Activated CD8-positive, alpha-beta memory T cell treated with anti-CD3 and anti-CD28 coated beads for 1 hour (primary cell): ENCODE data around the gene IGSF21.

Experiments used
- DNase-seq, 2 donors: peaks; one replicate each; pipeline ENCODE4 v3.0.0-alpha.2; 2020; ENCODE audit warnings: low read depth in 1 of 2; ENCODE audit errors: extremely low read depth in 1 of 2

IGSF21 gene

GRCh38 chr1:18119289-18119688, 11.7 kb downstream of the IGSF21 start:
- DNase-seq: no peak

- DNase-seq: no peak
These were observed 12.3 kb downstream of the IGSF21 start for GRCh38 chr1:18119771-18120377.

GRCh38 chr1:18120638-18121037, 13.0 kb downstream of the IGSF21 start:
- DNase-seq: no peak

- no peak for DNase-seq
These were observed 13.6 kb downstream of the IGSF21 start for GRCh38 chr1:18121072-18121820.

- DNase-seq: no peak
These were observed 15.9 kb downstream of the IGSF21 start for GRCh38 chr1:18123467-18123992.

- no peak for DNase-seq
These were observed 17.4 kb downstream of the IGSF21 start for GRCh38 chr1:18124977-18125376.

- DNase-seq: no peak
These were observed 19.0 kb downstream of the IGSF21 start for GRCh38 chr1:18126616-18127015.

GRCh38 chr1:18128298-18128697, 20.7 kb downstream of the IGSF21 start:
- DNase-seq: no peak

GRCh38 chr1:18130356-18130755, 22.8 kb downstream of the IGSF21 start:
- no peak for DNase-seq

GRCh38 chr1:18132022-18132710, 24.6 kb downstream of the IGSF21 start:
- DNase-seq: no peak

- no peak for DNase-seq
These were observed 25.3 kb downstream of the IGSF21 start for GRCh38 chr1:18132711-18133541.

- no peak for DNase-seq
These were observed 26.9 kb downstream of the IGSF21 start for GRCh38 chr1:18134324-18135046.

GRCh38 chr1:18137759-18138345, 30.3 kb downstream of the IGSF21 start:
- DNase-seq: no peak

GRCh38 chr1:18139198-18139981, 31.8 kb downstream of the IGSF21 start:
- no peak for DNase-seq

- DNase-seq: no peak
These were observed 32.8 kb downstream of the IGSF21 start for GRCh38 chr1:18140411-18140810.

GRCh38 chr1:18141661-18142060, 34.1 kb downstream of the IGSF21 start:
- no peak for DNase-seq

- no peak for DNase-seq
These were observed 34.9 kb downstream of the IGSF21 start for GRCh38 chr1:18142471-18142870.

GRCh38 chr1:18142969-18143368, 35.4 kb downstream of the IGSF21 start:
- no peak for DNase-seq

GRCh38 chr1:18144062-18144461, 36.5 kb downstream of the IGSF21 start:
- DNase-seq: no peak
